Measurements from ENCODE around the gene SPTBN1.
"Not testable (repeated sequence)": the region's sequence is repeated elsewhere in the genome, so short reads cannot be mapped to it uniquely, and the experiment has no call there.

Gene SPTBN1

DNA sequence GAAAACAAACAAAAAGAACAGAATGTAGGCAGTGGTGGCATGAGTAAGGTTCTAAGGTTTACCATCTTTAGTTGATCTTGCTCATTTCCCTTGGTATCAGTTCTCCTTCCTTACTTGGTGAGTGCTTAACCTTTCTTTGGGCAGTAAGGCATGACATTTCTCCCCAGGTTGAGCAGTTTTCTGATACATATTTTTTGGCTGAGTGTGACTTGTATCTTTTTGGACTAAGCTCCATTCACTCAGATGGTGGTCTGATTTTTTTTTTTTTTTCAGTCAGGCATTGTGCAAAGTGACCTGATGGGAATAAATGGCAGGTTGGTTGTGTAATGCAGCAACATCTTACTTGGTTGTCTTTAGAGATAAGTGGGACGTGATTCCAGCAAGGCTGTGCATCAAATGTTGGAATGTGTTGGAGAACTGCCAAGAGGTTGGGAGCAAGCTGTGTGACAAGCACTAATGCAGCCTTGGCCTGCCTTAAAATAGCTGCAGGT is 15.1 kb downstream of the SPTBN1 start:
- DNase-seq (ENCODE audit: low read depth): no peak

DNA sequence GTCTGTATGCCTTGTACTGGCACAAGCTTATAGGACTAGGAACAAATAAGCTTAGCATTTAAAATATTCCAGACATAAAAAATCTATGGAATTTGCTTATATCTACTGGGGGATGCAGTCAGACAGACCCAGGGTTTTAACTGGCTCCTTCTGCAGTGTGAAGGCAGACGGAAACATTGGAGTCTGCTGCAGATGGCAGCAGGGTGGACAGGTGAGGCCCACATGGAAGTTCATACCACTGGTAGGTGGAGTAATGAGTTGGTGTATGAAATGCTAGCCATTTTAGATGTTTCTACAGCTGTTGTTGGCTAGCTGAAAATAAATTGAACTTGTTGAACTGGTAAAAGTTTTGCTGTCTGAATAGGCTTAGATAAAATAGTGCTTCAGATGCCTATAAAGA is 17.7 kb downstream of the SPTBN1 start:
- no peak for DNase-seq (ENCODE audit: low read depth)

DNA sequence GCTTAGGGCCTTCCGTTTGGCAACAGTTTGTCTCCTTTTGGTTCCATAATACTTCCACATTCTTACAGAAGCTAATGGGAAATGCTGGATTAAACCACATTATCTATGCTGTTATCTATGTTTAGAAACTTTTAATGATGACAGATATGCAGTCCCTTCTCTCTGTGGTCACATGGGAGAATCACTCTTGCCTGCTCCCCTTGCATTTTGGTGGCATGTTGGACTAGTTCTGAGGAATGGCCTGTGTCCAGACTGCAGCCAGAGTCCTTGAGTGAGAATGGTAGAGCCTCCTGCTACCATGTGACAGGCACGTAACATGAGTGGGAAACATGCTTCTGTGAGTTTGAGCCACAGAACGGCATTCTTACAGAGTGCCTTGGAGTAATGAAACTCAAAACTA is 19.2 kb downstream of the SPTBN1 start:
- no peak for DNase-seq (ENCODE audit: low read depth)

GRCh38 chr2:54475919-54476318 is 19.8 kb downstream of the SPTBN1 start:
- DNase-seq (ENCODE audit: low read depth): no peak

DNA sequence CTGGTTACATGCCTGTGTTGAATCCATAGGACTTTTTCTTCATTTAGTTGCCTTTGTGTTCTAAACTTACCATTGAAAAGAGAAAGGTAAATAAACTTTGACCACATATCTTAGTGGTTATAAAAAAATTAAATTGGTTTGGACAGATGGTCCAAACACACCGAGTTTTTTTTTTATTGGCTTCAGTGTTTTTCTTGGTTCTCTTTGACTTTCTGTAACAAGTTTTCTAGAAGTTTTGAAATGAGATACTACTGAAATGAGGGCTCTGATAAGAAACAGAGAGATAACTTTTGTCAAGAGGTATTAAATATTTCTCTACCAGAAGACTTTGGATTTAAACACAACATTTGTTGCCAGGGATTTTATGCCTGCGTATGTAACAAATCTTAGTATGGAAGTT is 20.7 kb downstream of the SPTBN1 start:
- DNase-seq (ENCODE audit: low read depth): no peak

GRCh38 chr2:54477896-54478295 is 21.8 kb downstream of the SPTBN1 start:
- DNase-seq (ENCODE audit: low read depth): no peak

GRCh38 chr2:54478899-54479298 is 22.8 kb downstream of the SPTBN1 start:
- DNase-seq (ENCODE audit: low read depth): no peak

GRCh38 chr2:54479424-54479823 is 23.3 kb downstream of the SPTBN1 start:
- no peak for DNase-seq (ENCODE audit: low read depth)

DNA sequence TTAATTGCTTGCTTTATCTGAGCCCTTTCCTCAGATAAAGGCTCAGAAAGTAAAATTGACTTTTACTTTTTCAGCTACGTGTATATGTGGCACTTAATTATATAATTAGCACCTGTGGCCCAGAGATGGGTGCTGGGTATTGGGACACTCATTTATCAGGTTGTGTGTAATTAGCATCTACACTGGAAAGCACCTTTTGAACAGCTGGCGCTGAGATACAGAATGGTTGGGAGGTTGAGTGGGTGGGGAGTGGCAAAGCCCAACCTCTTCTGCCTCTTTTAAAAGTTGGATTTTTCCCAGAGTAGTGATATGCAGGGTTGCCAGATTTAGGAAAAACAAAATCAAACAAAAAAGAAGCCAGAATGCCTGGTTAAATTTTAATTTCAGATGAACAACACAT is 23.9 kb downstream of the SPTBN1 start:
- no peak for DNase-seq (ENCODE audit: low read depth)

- DNase-seq (ENCODE audit: low read depth): no peak
These were observed 25.6 kb downstream of the SPTBN1 start for GRCh38 chr2:54481686-54482085.

- no peak for DNase-seq (ENCODE audit: low read depth)
These were observed 26.6 kb downstream of the SPTBN1 start for GRCh38 chr2:54482715-54483114.

GRCh38 chr2:54483426-54483825 is 27.3 kb downstream of the SPTBN1 start:
- DNase-seq (ENCODE audit: low read depth): no peak

DNA sequence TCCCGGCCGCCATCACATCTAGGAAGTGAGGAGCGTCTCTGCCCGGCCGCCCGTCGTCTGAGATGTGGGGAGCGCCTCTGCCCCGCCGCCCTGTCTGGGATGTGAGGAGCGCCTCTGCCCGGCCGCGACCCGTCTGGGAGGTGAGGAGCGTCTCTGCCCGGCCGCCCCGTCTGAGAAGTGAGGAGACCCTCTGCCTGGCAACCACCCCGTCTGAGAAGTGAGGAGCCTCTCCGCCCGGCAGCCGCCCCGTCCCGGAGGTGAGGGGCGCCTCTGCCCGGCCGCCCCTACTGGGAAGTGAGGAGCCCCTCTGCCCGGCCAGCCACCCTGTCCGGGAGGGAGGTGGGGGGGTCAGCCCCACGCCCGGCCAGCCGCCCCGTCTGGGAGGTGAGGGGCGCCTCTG is 29.6 kb downstream of the SPTBN1 start:
- not testable (repeated sequence) for DNase-seq (ENCODE audit: low read depth)

DNA sequence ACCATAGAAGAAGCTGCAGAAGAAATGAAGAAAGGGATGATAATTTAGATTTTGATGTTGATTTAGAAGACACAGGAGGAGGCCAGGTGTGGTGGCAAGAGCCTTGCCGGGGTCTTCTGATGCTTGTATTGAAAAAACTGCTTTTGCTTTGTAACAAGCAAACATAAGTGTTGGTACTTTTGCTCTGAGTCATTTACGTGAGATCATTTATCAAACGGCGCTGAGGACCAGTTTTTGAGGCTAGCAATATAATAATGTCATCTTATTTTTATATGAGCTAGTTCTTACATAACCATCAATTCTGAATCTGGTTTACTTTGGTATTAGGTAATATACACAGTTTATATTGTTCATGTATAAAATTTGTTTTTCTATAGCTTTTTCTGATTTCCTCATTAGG is 30.6 kb downstream of the SPTBN1 start:
- no peak for DNase-seq (ENCODE audit: low read depth)

DNA sequence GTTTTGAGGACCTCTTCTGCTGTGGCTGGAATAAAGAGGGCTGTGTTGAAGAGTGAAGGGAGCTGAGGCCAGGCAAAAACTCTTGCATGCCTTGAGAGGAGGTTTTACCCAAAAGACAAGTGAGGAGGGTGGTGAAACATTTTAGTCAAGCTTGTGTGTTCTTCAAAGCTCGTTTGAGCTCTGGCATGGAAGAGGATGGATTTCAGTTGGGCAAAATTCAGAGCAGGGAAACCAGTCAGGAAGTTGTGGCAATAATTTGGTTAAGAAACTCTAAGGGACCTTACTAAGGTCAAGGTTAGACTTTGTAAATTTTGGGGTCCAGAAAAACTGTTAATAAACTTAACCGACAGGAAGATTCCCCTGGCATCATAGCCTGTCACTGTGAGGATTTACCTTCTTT is 34.7 kb downstream of the SPTBN1 start:
- no peak for DNase-seq (ENCODE audit: low read depth)

GRCh38 chr2:54492335-54492734 is 36.2 kb downstream of the SPTBN1 start:
- no peak for DNase-seq (ENCODE audit: low read depth)

- DNase-seq (ENCODE audit: low read depth): no peak
These were observed 38.0 kb downstream of the SPTBN1 start for GRCh38 chr2:54494087-54494486.

DNA sequence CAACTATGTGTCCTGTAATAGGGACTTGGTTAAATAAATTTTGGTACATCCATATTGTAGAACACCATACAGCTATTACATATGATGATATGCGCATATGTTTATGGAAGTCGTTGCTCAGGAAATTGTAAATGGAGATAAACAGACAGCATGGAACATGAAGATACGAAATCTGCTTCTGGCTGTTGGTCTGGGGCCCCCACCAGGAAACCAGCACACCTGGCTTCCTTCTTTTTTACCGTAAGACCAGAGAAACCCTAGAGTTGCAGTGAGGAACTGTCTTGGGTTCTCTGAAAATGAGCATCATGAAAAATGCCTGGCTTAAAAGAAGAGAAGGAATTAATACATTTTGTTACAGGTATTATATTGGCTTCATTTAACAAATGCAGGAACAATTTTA is 40.8 kb downstream of the SPTBN1 start:
- no peak for DNase-seq (ENCODE audit: low read depth)

DNA sequence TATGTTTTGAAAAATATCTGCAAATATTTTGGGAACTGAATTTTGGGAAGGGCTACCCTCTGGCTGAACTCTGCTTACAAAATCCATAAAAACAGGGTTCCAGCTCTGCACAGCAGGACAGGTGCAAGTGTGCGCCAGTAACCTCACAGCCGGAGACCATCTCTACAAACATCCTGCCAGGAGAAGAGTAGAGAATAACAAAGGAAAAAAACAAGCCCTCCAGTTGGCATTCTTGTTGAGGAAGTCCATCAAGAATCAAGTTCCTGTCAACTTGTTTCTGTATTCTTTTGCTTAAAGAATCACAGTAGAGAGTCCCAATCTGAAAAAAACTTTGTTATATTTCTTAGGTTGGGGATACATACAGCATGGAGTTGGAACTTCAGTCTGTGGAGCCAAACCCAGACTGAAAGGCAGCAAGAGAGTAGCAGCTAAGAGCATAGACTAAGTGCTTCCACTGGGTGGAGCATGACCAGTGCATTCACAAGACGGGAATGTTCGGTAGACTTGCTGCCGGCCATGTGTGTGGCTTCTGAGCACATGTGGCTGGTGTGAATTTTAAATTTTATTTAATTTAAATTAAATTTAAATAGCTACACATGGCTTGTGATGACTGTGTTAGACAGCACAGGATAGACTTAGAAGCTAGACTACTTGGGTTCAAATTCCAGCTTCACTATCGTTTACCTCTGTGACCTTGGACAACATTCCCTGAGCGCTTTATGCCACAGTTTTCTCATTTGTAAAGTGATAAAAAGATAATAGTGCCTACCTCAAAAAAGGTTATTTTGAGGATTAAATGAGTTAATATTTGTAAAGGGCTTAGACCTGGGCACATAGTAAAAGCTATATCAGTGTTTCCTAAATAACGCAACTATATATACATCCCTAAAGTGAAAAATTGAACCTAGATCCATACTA is 41.9 kb downstream of the SPTBN1 start:
- DNase-seq (ENCODE audit: low read depth): no peak

DNA sequence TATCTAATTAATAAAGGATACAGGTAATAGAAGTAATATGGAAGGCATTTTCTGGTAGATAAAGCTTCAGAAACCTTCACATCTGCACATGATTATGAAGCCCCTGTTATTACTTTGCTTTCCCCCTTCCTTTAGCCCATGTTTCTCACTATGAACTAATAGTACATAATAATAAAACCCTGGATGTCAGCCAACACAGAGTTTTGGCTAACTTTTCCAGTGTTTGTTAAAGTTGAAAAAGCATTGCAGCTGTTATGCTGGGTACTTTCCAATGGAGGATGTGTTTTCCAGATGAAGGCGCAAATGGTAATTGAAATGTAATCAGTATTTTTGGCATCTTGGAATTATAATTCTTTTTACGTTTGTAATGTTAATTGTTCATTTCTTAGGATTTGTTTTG is 43.5 kb downstream of the SPTBN1 start:
- no peak for DNase-seq (ENCODE audit: low read depth)

DNA sequence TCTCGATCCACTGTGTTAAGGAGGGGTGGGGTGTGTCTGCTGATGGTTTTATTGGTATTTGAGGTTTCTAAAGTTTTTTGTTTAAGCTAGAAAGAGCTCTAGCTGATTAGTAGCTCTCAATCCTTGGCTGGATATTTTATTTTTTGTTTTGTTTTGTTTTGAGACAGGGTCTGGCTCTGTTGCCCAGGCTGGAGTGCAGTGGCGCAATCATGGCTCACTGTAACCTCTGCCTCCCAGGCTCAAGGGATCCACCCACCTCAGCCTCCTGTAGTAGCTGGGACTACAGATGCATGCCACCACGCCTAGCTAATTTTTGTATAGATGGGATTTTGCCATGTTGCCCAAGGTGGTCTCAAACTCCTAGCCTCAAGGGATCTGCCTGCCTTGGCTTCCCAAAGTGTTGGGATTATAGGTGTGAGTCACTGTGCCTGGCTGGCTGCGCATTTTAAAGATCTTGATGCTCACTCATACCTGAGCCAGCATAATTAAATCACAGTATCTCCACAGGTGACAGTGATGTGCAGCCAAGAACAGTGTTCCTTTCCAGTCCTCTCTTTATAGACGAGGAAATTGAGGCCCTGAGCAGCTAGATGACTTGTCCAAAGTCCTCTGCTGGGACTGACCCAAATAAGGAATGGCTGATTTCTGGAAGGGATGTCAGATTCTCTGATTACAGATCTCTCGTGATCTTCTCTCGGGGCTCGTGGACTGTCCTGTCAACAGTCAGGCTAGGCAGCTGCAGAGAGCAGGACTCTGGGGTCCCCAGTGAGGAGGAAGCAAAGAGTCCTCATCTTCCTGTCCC is 44.5 kb downstream of the SPTBN1 start:
- DNase-seq (ENCODE audit: low read depth): no peak

- no peak for DNase-seq (ENCODE audit: low read depth)
These were observed 46.6 kb downstream of the SPTBN1 start for GRCh38 chr2:54502731-54503130.

DNA sequence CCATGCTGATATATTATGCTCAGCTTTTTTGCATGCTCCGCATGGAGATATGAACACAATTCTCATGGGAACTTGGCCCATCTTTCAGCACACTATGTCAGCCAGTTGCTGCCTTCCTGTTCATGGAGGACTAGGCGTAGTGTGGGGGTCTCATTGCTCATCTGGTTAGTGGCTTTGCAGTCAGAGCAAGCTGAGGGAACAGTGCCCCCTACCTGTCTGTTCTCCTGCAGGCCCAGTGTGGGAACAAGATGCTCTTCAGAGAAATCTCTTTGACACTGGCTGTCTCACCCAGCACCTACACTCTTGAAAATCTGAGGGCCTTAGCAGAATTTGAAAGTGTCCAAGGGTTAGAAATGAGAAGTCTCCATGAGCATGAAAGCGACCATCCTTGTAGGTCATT is 47.1 kb downstream of the SPTBN1 start:
- DNase-seq (ENCODE audit: low read depth): peak; percentile 12
